ENCODE measurements around the gene WDFY2.

WDFY2 gene

GRCh38 chr13:51740698-51741097 is 156.4 kb downstream of the WDFY2 start:
- H3K4me3 ChIP-seq (replicated peaks in 1 of 2; ENCODE audit: low read depth in 2 of 2, low read length in 2 of 2), result no peak overlapping the region
- no peak for TF ChIP-seq CTCF (IDR thresholded peaks at IDR 0.05; ENCODE audit: low read depth, low read length)
- DNase-seq (ENCODE audit: low read depth in 2 of 2), result peak; percentile 33 to 64

- no peak for TF ChIP-seq CTCF (IDR thresholded peaks at IDR 0.05; ENCODE audit: low read depth, low read length)
- no peak for DNase-seq (ENCODE audit: low read depth in 2 of 2)
- no peak overlapping the region for H3K4me3 ChIP-seq (replicated peaks in 1 of 2; ENCODE audit: low read depth in 2 of 2, low read length in 2 of 2)
Observed at GRCh38 chr13:51742031-51742430, 157.8 kb downstream of the WDFY2 start.

- H3K4me3 ChIP-seq (replicated peaks in 1 of 2; ENCODE audit: low read depth in 2 of 2, low read length in 2 of 2), result no peak overlapping the region
- DNase-seq (ENCODE audit: low read depth in 2 of 2), result no peak
- no peak for TF ChIP-seq CTCF (IDR thresholded peaks at IDR 0.05; ENCODE audit: low read depth, low read length)
Observed at GRCh38 chr13:51742611-51743010, 158.3 kb downstream of the WDFY2 start.

DNA sequence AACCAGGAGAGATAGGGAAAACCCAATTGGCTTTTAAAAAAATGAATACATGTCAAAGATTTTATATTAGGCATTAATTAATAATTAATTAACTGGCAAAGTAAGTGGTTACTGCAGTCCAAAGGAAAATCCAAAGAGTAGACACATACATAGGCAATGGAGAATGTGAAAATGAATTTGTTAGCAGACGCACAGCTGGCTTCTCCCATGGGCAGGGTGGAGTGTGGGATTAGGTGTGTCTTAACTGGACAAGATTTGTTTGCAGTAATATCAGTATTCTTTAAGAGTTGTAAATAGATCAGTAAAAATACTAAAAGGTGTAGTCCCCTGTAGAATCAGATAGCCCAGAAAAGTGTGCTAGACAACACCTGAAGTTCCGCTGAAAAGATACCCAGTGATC is 161.0 kb downstream of the WDFY2 start:
- H3K4me3 ChIP-seq (replicated peaks in 1 of 2; ENCODE audit: low read depth in 2 of 2, low read length in 2 of 2), result no peak overlapping the region
- no peak for DNase-seq (ENCODE audit: low read depth in 2 of 2)
- TF ChIP-seq CTCF (IDR thresholded peaks at IDR 0.05; ENCODE audit: low read depth, low read length), result no peak

DNA sequence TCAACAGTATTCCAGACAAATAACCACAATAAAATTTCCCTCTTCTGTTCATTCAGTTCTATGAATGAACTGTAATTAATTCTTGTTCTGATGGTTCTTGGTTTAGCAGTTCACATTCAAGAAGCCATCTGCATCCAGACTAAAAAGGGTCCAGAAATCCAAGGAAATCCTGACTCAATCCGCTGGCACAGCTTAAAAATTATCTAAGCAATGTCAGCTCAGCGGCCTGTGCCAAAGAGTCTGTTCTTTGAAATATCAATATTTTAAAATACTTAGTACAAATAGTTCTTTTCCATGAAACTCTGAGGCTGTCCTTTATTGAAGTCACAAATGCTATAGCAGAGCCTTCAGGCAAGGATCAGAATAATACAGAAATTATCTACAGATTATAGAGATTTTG is 162.5 kb downstream of the WDFY2 start:
- DNase-seq (ENCODE audit: low read depth in 2 of 2), result no peak
- TF ChIP-seq CTCF (IDR thresholded peaks at IDR 0.05; ENCODE audit: low read depth, low read length), result no peak
- H3K4me3 ChIP-seq (replicated peaks in 1 of 2; ENCODE audit: low read depth in 2 of 2, low read length in 2 of 2), result no peak overlapping the region

GRCh38 chr13:51747438-51748434 is 163.5 kb downstream of the WDFY2 start:
- no peak for DNase-seq (ENCODE audit: low read depth in 2 of 2)
- H3K4me3 ChIP-seq (replicated peaks in 1 of 2; ENCODE audit: low read depth in 2 of 2, low read length in 2 of 2), result no peak overlapping the region
- TF ChIP-seq CTCF (IDR thresholded peaks at IDR 0.05; ENCODE audit: low read depth, low read length), result no peak
